ENCODE measurements around the gene CDC73.

DNA sequence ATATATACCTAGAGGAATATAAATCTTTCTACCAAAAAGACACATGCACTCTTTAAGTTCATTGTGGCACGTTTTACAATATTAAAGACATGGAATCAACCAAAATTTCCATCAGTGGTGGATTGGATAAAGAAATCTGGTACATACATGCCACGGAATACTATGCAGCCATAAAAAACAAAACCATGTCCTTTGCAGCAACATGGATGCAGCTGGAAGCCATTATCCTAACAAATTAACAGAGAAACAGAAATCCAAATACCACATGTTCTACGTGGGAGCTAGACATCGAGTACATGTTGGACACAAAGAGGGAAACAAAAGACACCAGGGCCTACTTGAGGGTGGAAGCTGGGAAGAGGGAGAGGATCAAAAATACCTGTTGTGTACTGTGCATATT is 97.6 kb downstream of the CDC73 start:
- TF ChIP-seq, protein P1, sequence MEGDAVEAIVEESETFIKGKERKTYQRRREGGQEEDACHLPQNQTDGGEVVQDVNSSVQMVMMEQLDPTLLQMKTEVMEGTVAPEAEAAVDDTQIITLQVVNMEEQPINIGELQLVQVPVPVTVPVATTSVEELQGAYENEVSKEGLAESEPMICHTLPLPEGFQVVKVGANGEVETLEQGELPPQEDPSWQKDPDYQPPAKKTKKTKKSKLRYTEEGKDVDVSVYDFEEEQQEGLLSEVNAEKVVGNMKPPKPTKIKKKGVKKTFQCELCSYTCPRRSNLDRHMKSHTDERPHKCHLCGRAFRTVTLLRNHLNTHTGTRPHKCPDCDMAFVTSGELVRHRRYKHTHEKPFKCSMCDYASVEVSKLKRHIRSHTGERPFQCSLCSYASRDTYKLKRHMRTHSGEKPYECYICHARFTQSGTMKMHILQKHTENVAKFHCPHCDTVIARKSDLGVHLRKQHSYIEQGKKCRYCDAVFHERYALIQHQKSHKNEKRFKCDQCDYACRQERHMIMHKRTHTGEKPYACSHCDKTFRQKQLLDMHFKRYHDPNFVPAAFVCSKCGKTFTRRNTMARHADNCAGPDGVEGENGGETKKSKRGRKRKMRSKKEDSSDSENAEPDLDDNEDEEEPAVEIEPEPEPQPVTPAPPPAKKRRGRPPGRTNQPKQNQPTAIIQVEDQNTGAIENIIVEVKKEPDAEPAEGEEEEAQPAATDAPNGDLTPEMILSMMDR (IDR thresholded peaks at IDR 0.05) = no peak
- no peak for TF ChIP-seq EP300 (IDR thresholded peaks at IDR 0.05)
